SK-N-SH (cell line): ENCODE measurements around the gene EYA2.

Source experiments
- CTCF ChIP-seq: fragments of 200-600 bp; sonication (generic); IDR thresholded peaks from 2 replicates; pipeline ENCODE4 v1.6.1; 2017; ENCODE audit warnings: antibody characterized with exemption, mild to moderate bottlenecking, moderate library complexity
- ELF1 ChIP-seq: IDR thresholded peaks from 2 replicates; pipeline ENCODE4 v1.4.0; 2012
- EP300 ChIP-seq, 2 experiments: IDR thresholded peaks; 2 replicates each; pipeline versions ENCODE4 v1.4.0 to v1.6.1; 2012; ENCODE audit warnings: borderline replicate concordance in 1 of 2, low read depth in 1 of 2, low read length in 1 of 2
- EZH2phosphoT487 ChIP-seq: fragments of 200-600 bp; sonication (generic); IDR thresholded peaks from 2 replicates; pipeline ENCODE4 v1.6.1; 2017; ENCODE audit warnings: low read depth, mixed run types, mild to moderate bottlenecking, antibody characterized with exemption, moderate library complexity, borderline replicate concordance
- FOSL2 ChIP-seq: IDR thresholded peaks from 2 replicates; pipeline ENCODE4 v1.4.0; 2012; ENCODE audit warnings: low read depth, mild to moderate bottlenecking, moderate library complexity, borderline replicate concordance
- FOXJ3 ChIP-seq: sonication (generic); formaldehyde crosslinking; IDR thresholded peaks from 2 replicates; pipeline ENCODE4 v1.5.1; 2020; ENCODE audit warnings: mild to moderate bottlenecking, missing genetic modification reagents
- PBX3 ChIP-seq: IDR thresholded peaks from 2 replicates; pipeline ENCODE4; 2012
- POLR2AphosphoS5 ChIP-seq: IDR thresholded peaks from 2 replicates; pipeline ENCODE4 v1.6.1; 2012; ENCODE audit warnings: low read depth, low read length
- RXRA ChIP-seq: IDR thresholded peaks from 2 replicates; pipeline ENCODE4 v1.4.0; 2012; ENCODE audit warnings: low read depth, mild to moderate bottlenecking, borderline replicate concordance
- TEAD4 ChIP-seq: IDR thresholded peaks from 2 replicates; pipeline ENCODE4 v1.4.0; 2012; ENCODE audit warnings: mild to moderate bottlenecking, borderline replicate concordance; ENCODE audit not compliant: insufficient read depth
- USF2 ChIP-seq: fragments of 150-350 bp; IDR thresholded peaks from 2 replicates; pipeline ENCODE4 v1.6.1; 2017; ENCODE audit warnings: antibody characterized with exemption, low read length, low read depth, borderline replicate concordance
- YY1 ChIP-seq: IDR thresholded peaks from 2 replicates; pipeline ENCODE4 v1.4.0; 2012; ENCODE audit warnings: low read depth, mild to moderate bottlenecking
- ZBTB33 ChIP-seq: IDR thresholded peaks from 2 replicates; pipeline ENCODE4 v1.4.0; 2012; ENCODE audit warnings: low read depth, borderline replicate concordance

GRCh38 chr20:47236639-47236900, 341.9 kb downstream of the EYA2 start:
- no peak for TF ChIP-seq CTCF
- no peak for TF ChIP-seq YY1
- no peak for TF ChIP-seq RXRA
- TF ChIP-seq FOXJ3 (CRISPR knock-in tag), result no peak
- no peak for TF ChIP-seq EP300 (IDR thresholded peaks at IDR 0.05; ENCODE audit: borderline replicate concordance in 1 of 2, low read depth in 1 of 2, low read length in 1 of 2)
- no peak for TF ChIP-seq PBX3
- no peak for TF ChIP-seq FOSL2
- no peak for TF ChIP-seq EZH2phosphoT487
- no peak for TF ChIP-seq POLR2AphosphoS5
- no peak for TF ChIP-seq ZBTB33
- no peak for TF ChIP-seq ELF1
- no peak for TF ChIP-seq TEAD4
- TF ChIP-seq USF2, result no peak
